ENCODE data around the gene SNCAIP.

DNA sequence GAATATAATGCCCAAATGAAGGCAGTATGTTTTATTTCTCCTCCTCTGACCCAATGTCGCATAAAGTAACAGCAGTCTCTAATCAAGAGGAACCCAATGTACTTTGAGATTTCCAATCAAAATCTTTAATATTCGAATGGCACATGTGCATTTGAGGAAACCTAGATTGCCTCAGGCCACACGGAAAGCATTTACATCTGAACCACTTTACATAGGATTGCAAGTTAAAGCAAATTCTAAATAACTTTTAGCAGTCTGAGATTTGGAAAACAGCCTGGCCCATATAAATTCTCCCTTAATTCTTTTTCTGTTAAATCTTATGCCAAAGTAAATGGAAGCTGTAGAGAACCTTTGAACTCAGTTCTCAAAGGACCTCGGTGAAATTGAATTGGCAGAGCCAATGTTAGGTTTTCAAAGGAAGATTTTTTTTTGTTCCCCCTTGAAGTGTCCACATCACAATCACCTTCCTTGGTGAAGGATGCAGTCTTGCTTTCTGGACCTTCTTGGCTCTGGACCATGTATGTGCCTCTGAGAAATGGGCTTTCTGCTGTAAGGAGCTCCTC lies 57.3 kb downstream of the SNCAIP start:
- TF ChIP-seq EZH2 (IDR thresholded peaks at IDR 0.05; ENCODE audit: insufficient read depth, poor library complexity, severe bottlenecking), result no peak
- no peak for TF ChIP-seq EZH2phosphoT487 (IDR thresholded peaks at IDR 0.05; ENCODE audit: insufficient read depth, low read depth)

All from GM23248 (cell line).